HepG2 (cell line): Measurements from ENCODE around the gene TOLLIP. TPM values are rescaled to one million over a fixed set of nuclear protein-coding genes. Genes with fewer than 3 reads are reported as not detected.

ENCODE experiments used
- CENPT ChIP-seq: sonication (generic); formaldehyde crosslinking; IDR thresholded peaks from 2 replicates; pipeline ENCODE4 v1.8.0; 2022; ENCODE audit warnings: low read depth, mild to moderate bottlenecking, moderate library complexity, missing genetic modification reagents
- CHD2 ChIP-seq: IDR thresholded peaks from 2 replicates; pipeline ENCODE4 v1.6.1; 2011; ENCODE audit warnings: low read depth, low read length, improper control_type of control experiment
- CREB3 ChIP-seq: sonication (generic); formaldehyde crosslinking; IDR thresholded peaks from 2 replicates; pipeline ENCODE4 v1.5.0; 2020; ENCODE audit warnings: missing genetic modification reagents
- DMAP1 ChIP-seq: IDR thresholded peaks from 2 replicates; pipeline ENCODE4 v1.6.1; 2016
- DZIP1 ChIP-seq: sonication (generic); formaldehyde crosslinking; IDR thresholded peaks from 2 replicates; pipeline ENCODE4 v1.5.0; 2020; ENCODE audit warnings: mild to moderate bottlenecking, missing genetic modification reagents
- HIVEP1 ChIP-seq: sonication (generic); formaldehyde crosslinking; IDR thresholded peaks from 2 replicates; pipeline ENCODE4 v1.4.0; 2020; ENCODE audit warnings: mild to moderate bottlenecking, missing genetic modification reagents
- ISX ChIP-seq: sonication (generic); formaldehyde crosslinking; conservative IDR thresholded peaks from 2 replicates; pipeline ENCODE4 v1.5.0; 2020; ENCODE audit warnings: missing genetic modification reagents
- MED1 ChIP-seq: sonication (generic); formaldehyde crosslinking; IDR thresholded peaks from 2 replicates; pipeline ENCODE4 v1.4.0; 2020; ENCODE audit warnings: missing genetic modification reagents
- NCOA5 ChIP-seq: sonication (generic); formaldehyde crosslinking; IDR thresholded peaks from 2 replicates; pipeline ENCODE4 v1.4.0; 2020; ENCODE audit warnings: missing genetic modification reagents
- NRL ChIP-seq: sonication (generic); formaldehyde crosslinking; IDR thresholded peaks from 2 replicates; pipeline ENCODE4 v1.5.0; 2020; ENCODE audit warnings: missing genetic modification reagents, mild to moderate bottlenecking, moderate library complexity, borderline replicate concordance
- PBX3 ChIP-seq: sonication (generic); formaldehyde crosslinking; IDR thresholded peaks from 2 replicates; pipeline ENCODE4 v1.8.1; 2023; ENCODE audit warnings: missing genetic modification reagents, inconsistent platforms, borderline replicate concordance
- POGK ChIP-seq: sonication (generic); formaldehyde crosslinking; conservative IDR thresholded peaks from 2 replicates; pipeline ENCODE4 v1.8.0; 2022; ENCODE audit warnings: mild to moderate bottlenecking, moderate library complexity, missing genetic modification reagents
- RARA ChIP-seq: IDR thresholded peaks from 2 replicates; pipeline ENCODE4 v1.6.1; 2016; ENCODE audit warnings: missing genetic modification reagents, missing compliant biosample characterization
- RARG ChIP-seq: sonication (generic); formaldehyde crosslinking; IDR thresholded peaks from 2 replicates; pipeline ENCODE4 v1.4.0; 2020; ENCODE audit warnings: low read depth, mild to moderate bottlenecking, missing genetic modification reagents
- RFX3 ChIP-seq: IDR thresholded peaks from 2 replicates; pipeline ENCODE4 v1.6.1; 2016; ENCODE audit warnings: missing biosample characterization, missing genetic modification reagents
- SALL1 ChIP-seq: sonication (generic); formaldehyde crosslinking; IDR thresholded peaks from 2 replicates; pipeline ENCODE4 v1.8.0; 2022; ENCODE audit warnings: mild to moderate bottlenecking, missing genetic modification reagents
- SNAPC5 ChIP-seq: sonication (generic); formaldehyde crosslinking; IDR thresholded peaks from 2 replicates; pipeline ENCODE4 v1.8.1; 2023; ENCODE audit warnings: mild to moderate bottlenecking, missing genetic modification reagents, borderline replicate concordance
- U2AF1 ChIP-seq: fragments of 200-400 bp; formaldehyde crosslinking; optimal IDR thresholded peaks from 2 replicates; pipeline ENCODE3; 2017; ENCODE audit warnings: mild to moderate bottlenecking, low read depth, low read length
- ZEB1 ChIP-seq: IDR thresholded peaks from 2 replicates; pipeline ENCODE4 v1.6.1; 2012; ENCODE audit warnings: mild to moderate bottlenecking, low read depth, inconsistent platforms; ENCODE audit not compliant: insufficient replicate concordance
- ZNF773 ChIP-seq: sonication (generic); formaldehyde crosslinking; IDR thresholded peaks from 2 replicates; pipeline ENCODE4 v1.4.0; 2020; ENCODE audit warnings: missing genetic modification reagents, borderline replicate concordance
- ZSCAN20 ChIP-seq: sonication (generic); formaldehyde crosslinking; IDR thresholded peaks from 2 replicates; pipeline ENCODE4 v1.4.0; 2020; ENCODE audit warnings: missing genetic modification reagents, mild to moderate bottlenecking, borderline replicate concordance
- polyA plus RNA-seq, 8 experiments: library from polyadenylated mRNA; depleted of rRNA in 3 of 8; stranded (reverse) in 7 of 8; unstranded in 1 of 8; fragments of >200 nt; fragmentation: Illumina TruSeq in 4 of 8; extraction: Trizol in 4 of 8; gene quantifications; 2 replicates each; pipeline versions ENCODE4 v1.2.1 to v1.2.3, GENCODE V29; 2011 to 2016; ENCODE audit warnings: low read depth in 4 of 8, missing spikeins in 1 of 8, mixed read lengths in 1 of 8; ENCODE audit not compliant: insufficient read depth in 1 of 8
- total RNA-seq, 5 experiments: library from RNA; depleted of rRNA; stranded (reverse); fragments of >200 nt; fragmentation: Illumina TruSeq; extraction: Trizol; gene quantifications; 2 replicates each; pipeline ENCODE4 v1.2.3, GENCODE V29; 2016; ENCODE audit warnings: low read depth in 1 of 5

The TOLLIP gene
- total and polyA plus RNA-seq, 2 of the 13 experiments (the other 11 are each of a cell fraction or from before 2014, with no cell fraction given) = 25.9 to 47.5 TPM

GRCh38 chr11:1309498-1310317, at the start of gene TOLLIP (continued):
- TF ChIP-seq CENPT (CRISPR knock-in tag) (no peak; the same call in none of the 2 replicates), CHD2 (no peak), DMAP1 (peak; percentile 75), NRL (CRISPR knock-in tag) (peak; percentile 91; the same call in 1 of the 2 replicates), MED1 (CRISPR knock-in tag) (peak; percentile 57), PBX3 (CRISPR knock-in tag) (no peak), ZEB1 (no peak), ZNF773 (CRISPR knock-in tag) (no peak), DZIP1 (CRISPR knock-in tag) (peak; percentile 71; the same call in 1 of the 2 replicates), NCOA5 (CRISPR knock-in tag) (no peak), SALL1 (CRISPR knock-in tag) (peak; percentile 92), RFX3 (no peak), RARG (CRISPR knock-in tag) (0 out of 2 replicates have a peak, but pooled peaks have one; percentile 77), POGK (CRISPR knock-in tag) (peak; percentile 93), ISX (no peak), ZSCAN20 (CRISPR knock-in tag) (no peak), SNAPC5 (CRISPR knock-in tag) (0 out of 2 replicates have a peak, but pooled peaks have one; percentile 24), HIVEP1 (CRISPR knock-in tag) (peak; percentile 66; the same call in 1 of the 2 replicates), RARA (CRISPR knock-in tag) (no peak), U2AF1 (no peak), CREB3 (CRISPR knock-in tag) (no peak; the same call in 1 of the 2 replicates)
